DND-41 (cell line): ENCODE data around the gene SERPINI1.

Source experiments
- EZH2 ChIP-seq: IDR thresholded peaks from 3 replicates; pipeline ENCODE4 v1.6.1; 2012; ENCODE audit warnings: borderline replicate concordance, low read depth, mild to moderate bottlenecking, moderate library complexity, low read length, inconsistent platforms; ENCODE audit not compliant: severe bottlenecking
- TF ChIP-seq, protein P1 (sequence below): IDR thresholded peaks from 2 replicates; pipeline ENCODE4 v1.5.1; 2012; ENCODE audit warnings: borderline replicate concordance, low read length, moderate library complexity, mild to moderate bottlenecking; ENCODE audit not compliant: poor library complexity, severe bottlenecking; ENCODE audit errors: extremely low read depth

GRCh38 chr3:167859610-167860009 lies 124.1 kb downstream of the SERPINI1 start:
- TF ChIP-seq, protein P1, sequence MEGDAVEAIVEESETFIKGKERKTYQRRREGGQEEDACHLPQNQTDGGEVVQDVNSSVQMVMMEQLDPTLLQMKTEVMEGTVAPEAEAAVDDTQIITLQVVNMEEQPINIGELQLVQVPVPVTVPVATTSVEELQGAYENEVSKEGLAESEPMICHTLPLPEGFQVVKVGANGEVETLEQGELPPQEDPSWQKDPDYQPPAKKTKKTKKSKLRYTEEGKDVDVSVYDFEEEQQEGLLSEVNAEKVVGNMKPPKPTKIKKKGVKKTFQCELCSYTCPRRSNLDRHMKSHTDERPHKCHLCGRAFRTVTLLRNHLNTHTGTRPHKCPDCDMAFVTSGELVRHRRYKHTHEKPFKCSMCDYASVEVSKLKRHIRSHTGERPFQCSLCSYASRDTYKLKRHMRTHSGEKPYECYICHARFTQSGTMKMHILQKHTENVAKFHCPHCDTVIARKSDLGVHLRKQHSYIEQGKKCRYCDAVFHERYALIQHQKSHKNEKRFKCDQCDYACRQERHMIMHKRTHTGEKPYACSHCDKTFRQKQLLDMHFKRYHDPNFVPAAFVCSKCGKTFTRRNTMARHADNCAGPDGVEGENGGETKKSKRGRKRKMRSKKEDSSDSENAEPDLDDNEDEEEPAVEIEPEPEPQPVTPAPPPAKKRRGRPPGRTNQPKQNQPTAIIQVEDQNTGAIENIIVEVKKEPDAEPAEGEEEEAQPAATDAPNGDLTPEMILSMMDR: no peak
- no peak for TF ChIP-seq EZH2
